Heart left ventricle (tissue), 16 donors: Measurements from ENCODE around the gene ANKRD28. TPM values are rescaled to one million over a fixed set of nuclear protein-coding genes. Genes with fewer than 3 reads are reported as not detected.

Experiments used
- ATAC-seq, 4 donors: fragments of 200-7000 bp; cut with Tn5 transposase; one replicate each; pipeline ENCODE4 v1.9.1; 2020 to 2022; ENCODE audit warnings: moderate library complexity in 4 of 4, mild to moderate bottlenecking in 3 of 4, moderate number of reproducible peaks in 1 of 4
- DNase-seq, 5 donors: peaks; one replicate each; pipeline ENCODE4 v3.0.0-alpha.2; 2020
- H3K27ac ChIP-seq, 12 donors: fragments of 200-600 bp; sonication (generic) in 4 of 12; one replicate each; pipeline versions ENCODE4 v1.5.0 to v1.8.0; 2016 to 2022; ENCODE audit warnings: mild to moderate bottlenecking in 2 of 12
- H3K27me3 ChIP-seq, 9 donors: fragments of 200-600 bp; sonication (generic) in 2 of 9; one replicate each; pipeline versions ENCODE4 v1.5.1 to v1.8.0; 2016 to 2022; ENCODE audit warnings: mild to moderate bottlenecking in 3 of 9
- H3K36me3 ChIP-seq, 9 donors: fragments of 200-600 bp; sonication (generic) in 2 of 9; one replicate each; pipeline versions ENCODE4 v1.5.0 to v1.8.0; 2018 to 2022; ENCODE audit warnings: mild to moderate bottlenecking in 2 of 9
- H3K4me1 ChIP-seq, 12 donors: fragments of 200-600 bp; sonication (generic) in 4 of 12; one replicate each; pipeline versions ENCODE4 v1.5.0 to v1.8.0; 2016 to 2022; ENCODE audit warnings: mild to moderate bottlenecking in 3 of 12
- H3K4me3 ChIP-seq, 12 donors: fragments of 200-600 bp; sonication (generic) in 4 of 12; one replicate each; pipeline versions ENCODE4 v1.5.0 to v1.8.0; 2017 to 2022; ENCODE audit warnings: mild to moderate bottlenecking in 9 of 12, moderate library complexity in 4 of 12
- H3K9me3 ChIP-seq, 12 donors: fragments of 200-600 bp; sonication (generic) in 4 of 12; one replicate each; pipeline versions ENCODE4 v1.5.0 to v1.8.0; 2016 to 2022; ENCODE audit warnings: mild to moderate bottlenecking in 1 of 12
- CTCF ChIP-seq, 12 donors: fragments of 200-600 bp; sonication (generic) in 4 of 12; IDR thresholded peaks; one replicate each; pipeline versions ENCODE4 v1.5.0 to v1.8.0; 2018 to 2022; ENCODE audit warnings: antibody characterized with exemption in 12 of 12, mild to moderate bottlenecking in 5 of 12
- POLR2A ChIP-seq, 2 donors: fragments of 450-650 bp; IDR thresholded peaks; one replicate each; pipeline ENCODE4 v1.6.1; 2017; ENCODE audit warnings: antibody characterized with exemption in 2 of 2, mild to moderate bottlenecking in 2 of 2, moderate library complexity in 2 of 2
- WGBS, 4 donors: extraction: QIAGEN DNeasy Blood & Tissue Kit in 2 of 4; methylation state at CpG; one replicate each; pipeline versions ENCODE4 v1.1.5 to v1.1.7; 2013 to 2018; 5-methylcytosine and 5-hydroxymethylcytosine counted together
- intact Hi-C, 10 donors: fragments of 100-400 bp; cut with DNase I; formaldehyde crosslinking; loops; one replicate each; pipeline versions ENCODE4 v1.11.1 to v1.14.2; 2022
- polyA plus RNA-seq, 2 donors: library from polyadenylated mRNA; stranded (reverse); fragments of 200-250 nt; gene quantifications; one replicate each; pipeline ENCODE4 v1.2.3, GENCODE V29; 2013
- total RNA-seq, 9 donors: library from RNA; depleted of rRNA in 2 of 9; stranded (reverse); fragments of >200 nt in 2 of 9; fragmentation: NEBNext Ultra II Directional in 3 of 9; extraction: Animal tissue kit (Norgen Biotek cat#: 25700) in 3 of 9; gene quantifications; one replicate each; pipeline versions ENCODE4 v1.1.0 to v1.2.4, GENCODE V29; 2016 to 2023
- donor health status: ischemic (EF 13 %, LVEDD 7.1; RV severe dilation, severe dysfunction).
- donor health status: healthy with polysubstance abuse.
- donor health status: DM: no; HTN: yes; CAD: no.
- donor health status: DM: no; HTN: no; CAD: no.
- donor health status: ischemic (EF 25% LVEDD 6.9; RV normal size, moderate dysfunction).
- donor health status: ischemic (EF 25% LVEDD 5.7; RV mildly dilated, moderate dysfunction).
- donor health status: healthy.
- donor health status: DM: yes; HTN: yes; CAD: no.
- donor health status: ischemic (EF 35%, LVEDD 5.7; RV mildly dilated, moderate dysfunction).
- donor health status: nonischemic (EF 11% LVEDD 7.7; RV severe dilation, severe dysfunction).
- donor health status: DM: yes; HTN: yes; CAD: no.
- donor health status: PGD.
- donor health status: ischemic (EF 29% LVEDD 5.4; RV normal size, mild dysfunction).
- donor health status: nonischemic (EF 23%, LVEDD 6.1; RV moderate dilation, normal function).

The ANKRD28 gene
- total and polyA plus RNA-seq, 11 donors, result 4.9 to 32.1 (median 24.3) TPM

GRCh38 chr3:15707779-15708178, 90.0 kb downstream of the ANKRD28 start:
- WGBS, 4 donors, result 48 to 65% (median 57%) methylated on average over 1 of the region's 1 CpG
- ATAC-seq (peak in 2 of 4 donors; percentile 41 to 75), DNase-seq (no peak)
- Histone ChIP-seq H3K36me3 (peaks cover 0 to 69% (median 46%) of the 10 kb centered on the region in 9 donors), H3K9me3 (no peaks in the 10 kb centered on the region), H3K27ac (peak overlapping the region in 1 of 12 donors; percentile 28), H3K27me3 (no peaks in the 10 kb centered on the region), H3K4me3 (no peak overlapping the region), H3K4me1 (no peaks in the 10 kb centered on the region)
- TF ChIP-seq CTCF (IDR thresholded peaks at IDR 0.05), result no peak
- TF ChIP-seq POLR2A (IDR thresholded peaks at IDR 0.05), result no peak
- intact Hi-C loops, result no loop called here

GRCh38 chr3:15703346-15703745, 94.4 kb downstream of the ANKRD28 start:
- Histone ChIP-seq H3K4me1 (no peaks in the 10 kb centered on the region), H3K27me3 (no peaks in the 10 kb centered on the region), H3K36me3 (peaks cover 0 to 34% (median 22%) of the 10 kb centered on the region in 9 donors), H3K4me3 (no peak overlapping the region), H3K9me3 (peaks cover 0 to 4% (median 0%) of the 10 kb centered on the region in 12 donors), H3K27ac (no peak overlapping the region)
- ATAC-seq (no peak), DNase-seq (no peak)
- TF ChIP-seq CTCF (IDR thresholded peaks at IDR 0.05) (no peak), POLR2A (IDR thresholded peaks at IDR 0.05) (no peak)
- intact Hi-C loops, result no loop called here
- WGBS, 4 donors, result 97 to 100% (median 99%) methylated on average over 2 of the region's 2 CpGs

GRCh38 chr3:15694628-15695027, 103.2 kb downstream of the ANKRD28 start:
- no peaks in the 10 kb centered on the region for H3K27me3 ChIP-seq
- H3K27ac ChIP-seq, result no peak overlapping the region
- H3K4me1 ChIP-seq, result no peaks in the 10 kb centered on the region
- intact Hi-C loops, result no loop called here
- peaks cover 0 to 4% (median 0%) of the 10 kb centered on the region in 12 donors for H3K9me3 ChIP-seq
- DNase-seq, result no peak
- 74 to 83% (median 75%) methylated on average over 1 of the region's 1 CpG for WGBS, 4 donors
- no peak overlapping the region for H3K4me3 ChIP-seq
- ATAC-seq, result no peak
- TF ChIP-seq POLR2A (IDR thresholded peaks at IDR 0.05) (no peak), CTCF (IDR thresholded peaks at IDR 0.05) (no peak)
- H3K36me3 ChIP-seq, result peaks cover 0 to 64% (median 33%) of the 10 kb centered on the region in 9 donors

- DNase-seq (no peak), ATAC-seq (no peak)
- no peaks in the 10 kb centered on the region for H3K4me1 ChIP-seq
- no peaks in the 10 kb centered on the region for H3K9me3 ChIP-seq
- no peak overlapping the region for H3K4me3 ChIP-seq
- H3K36me3 ChIP-seq, result peaks cover 2 to 77% (median 45%) of the 10 kb centered on the region in 9 donors
- WGBS, 4 donors, result 0 to 70% (median 60%) methylated on average over 1 of the region's 1 CpG
- TF ChIP-seq POLR2A (IDR thresholded peaks at IDR 0.05), result no peak
- TF ChIP-seq CTCF (IDR thresholded peaks at IDR 0.05), result peak in 2 of 12 donors; percentile 11 to 16
- no peaks in the 10 kb centered on the region for H3K27me3 ChIP-seq
- no peak overlapping the region for H3K27ac ChIP-seq
- intact Hi-C loops, result no loop called here
Measured at GRCh38 chr3:15693355-15693754, 104.4 kb downstream of the ANKRD28 start.
